SK-N-SH (cell line): ENCODE results near the gene CIROP. TPM values are rescaled to one million over a fixed set of nuclear protein-coding genes. Genes with fewer than 3 reads are reported as not detected.

ENCODE experiments used
- CTCF ChIA-PET: fragments of 300-600, 350-600 bp; formaldehyde crosslinking; extraction: SDS; loops from one replicate; lab custom pipeline; 2021; lab: Yijun Ruan, JAX
- POLR2A ChIA-PET: fragments of 350-600 bp; sonication (Branson Sonifier 250); formaldehyde crosslinking; extraction: SDS; loops from one replicate; lab custom pipeline; 2020; ENCODE audit warnings: antibody characterized with exemption, inconsistent platforms; lab: Yijun Ruan, JAX
- DNase-seq: peaks from one replicate; pipeline ENCODE4 v3.0.0; 2012
- H2AFZ ChIP-seq: fragments of 200-600 bp; sonication (generic); 2 replicates; pipeline ENCODE4 v1.8.1; 2016; ENCODE audit warnings: antibody characterized with exemption, mild to moderate bottlenecking, low read depth
- H3F3A ChIP-seq: fragments of 200-600 bp; sonication (generic); replicated peaks from 2 replicates; pipeline ENCODE3; 2016; ENCODE audit warnings: antibody characterized with exemption, mild to moderate bottlenecking; ENCODE audit not compliant: insufficient read depth
- H3K27ac ChIP-seq, 2 experiments: fragments of 200-500 bp in 1 of 2; fragments of 200-600 bp in 1 of 2; sonication (Bioruptor generic) in 1 of 2; sonication (generic), shearing (Covaris generic) in 1 of 2; 2 replicates each; pipeline versions ENCODE4 v1.5.1 to v1.6.1; 2014 to 2016; ENCODE audit warnings: low read depth in 2 of 2, inconsistent platforms in 1 of 2, low read length in 1 of 2, mild to moderate bottlenecking in 1 of 2, mixed read lengths in 1 of 2
- H3K27me3 ChIP-seq: fragments of 200-600 bp; sonication (generic), shearing (Covaris generic); 2 replicates; pipeline ENCODE4 v1.6.1; 2016; ENCODE audit warnings: mixed run types; ENCODE audit not compliant: insufficient read depth
- H3K36me3 ChIP-seq, 2 experiments: fragments of 200-500 bp in 1 of 2; fragments of 200-600 bp in 1 of 2; sonication (Bioruptor generic) in 1 of 2; sonication (generic) in 1 of 2; replicated peaks in 1 of 2; 2 replicates each; pipeline versions ENCODE3 to v1.5.1; 2014 to 2016; ENCODE audit warnings: low read length in 1 of 2, mild to moderate bottlenecking in 1 of 2; ENCODE audit not compliant: insufficient read depth in 2 of 2, control insufficient read depth in 1 of 2
- H3K4me1 ChIP-seq, 2 experiments: fragments of 200-500 bp in 1 of 2; fragments of 200-600 bp in 1 of 2; sonication (Bioruptor generic) in 1 of 2; sonication (generic), shearing (Covaris generic) in 1 of 2; 2 replicates each; pipeline versions ENCODE4 v1.5.1 to v1.6.1; 2014 to 2016; ENCODE audit warnings: low read depth in 1 of 2, low read length in 1 of 2, mixed run types in 1 of 2; ENCODE audit not compliant: insufficient read depth in 2 of 2, control insufficient read depth in 1 of 2
- H3K4me2 ChIP-seq: fragments of 200-600 bp; sonication (generic), shearing (Covaris generic); 2 replicates; pipeline ENCODE4 v1.6.1; 2017; ENCODE audit warnings: mixed run types
- H3K4me3 ChIP-seq, 2 experiments: fragments of 200-500 bp in 1 of 2; fragments of 200-600 bp in 1 of 2; sonication (Bioruptor generic) in 1 of 2; sonication (generic), shearing (Covaris generic) in 1 of 2; 2 replicates each; pipeline versions ENCODE4 v1.5.1 to v1.8.1; 2014 to 2016; ENCODE audit warnings: low read depth in 2 of 2, inconsistent platforms in 1 of 2, low read length in 1 of 2, mild to moderate bottlenecking in 1 of 2, mixed read lengths in 1 of 2, moderate library complexity in 1 of 2
- H3K79me2 ChIP-seq: fragments of 200-600 bp; sonication (generic); 2 replicates; pipeline ENCODE4 v1.8.1; 2017; ENCODE audit warnings: mild to moderate bottlenecking; ENCODE audit not compliant: insufficient read depth
- H3K9ac ChIP-seq: fragments of 200-600 bp; sonication (generic); 2 replicates; pipeline ENCODE4 v1.6.1; 2017; ENCODE audit warnings: mixed run types
- H3K9me2 ChIP-seq: fragments of 200-600 bp; sonication (generic); 2 replicates; pipeline ENCODE4 v1.6.1; 2017; ENCODE audit warnings: mixed run types
- H3K9me3 ChIP-seq: fragments of 200-600 bp; sonication (generic); 2 replicates; pipeline ENCODE4 v1.6.1; 2017; ENCODE audit warnings: mixed run types, mild to moderate bottlenecking, moderate library complexity
- H4K20me1 ChIP-seq: fragments of 200-600 bp; sonication (generic); 2 replicates; pipeline ENCODE4 v1.6.1; 2017; ENCODE audit warnings: mild to moderate bottlenecking, mixed run types; ENCODE audit not compliant: insufficient read depth
- CTCF ChIP-seq: fragments of 200-600 bp; sonication (generic); IDR thresholded peaks from 2 replicates; pipeline ENCODE4 v1.6.1; 2017; ENCODE audit warnings: antibody characterized with exemption, mild to moderate bottlenecking, moderate library complexity
- EZH2phosphoT487 ChIP-seq: fragments of 200-600 bp; sonication (generic); IDR thresholded peaks from 2 replicates; pipeline ENCODE4 v1.6.1; 2017; ENCODE audit warnings: low read depth, mixed run types, mild to moderate bottlenecking, antibody characterized with exemption, moderate library complexity, borderline replicate concordance
- FOXJ3 ChIP-seq: sonication (generic); formaldehyde crosslinking; IDR thresholded peaks from 2 replicates; pipeline ENCODE4 v1.5.1; 2020; ENCODE audit warnings: mild to moderate bottlenecking, missing genetic modification reagents
- MXI1 ChIP-seq: IDR thresholded peaks from 2 replicates; pipeline ENCODE4 v1.6.1; 2012; ENCODE audit warnings: mild to moderate bottlenecking, low read depth, low read length, improper control_type of control experiment
- POLR2AphosphoS5 ChIP-seq: IDR thresholded peaks from 2 replicates; pipeline ENCODE4 v1.6.1; 2012; ENCODE audit warnings: low read depth, low read length
- SMC3 ChIP-seq: IDR thresholded peaks from 2 replicates; pipeline ENCODE4 v1.6.1; 2012; ENCODE audit warnings: low read depth, low read length, improper control_type of control experiment
- TEAD4 ChIP-seq: IDR thresholded peaks from 2 replicates; pipeline ENCODE4 v1.4.0; 2012; ENCODE audit warnings: mild to moderate bottlenecking, borderline replicate concordance; ENCODE audit not compliant: insufficient read depth
- WGBS: methylation state at CpG from one replicate; pipeline ENCODE4 v1.1.6; 2017; ENCODE audit warnings: low lambda C conversion rate; 5-methylcytosine and 5-hydroxymethylcytosine counted together
- polyA plus RNA-seq, 3 experiments: library from polyadenylated mRNA; depleted of rRNA; stranded (reverse); fragments of >200 nt; gene quantifications; 2 replicates each; pipeline ENCODE4 v1.2.3, GENCODE V29; 2012
- TF ChIP-seq, protein P1 (sequence below): fragments of 150-350 bp; IDR thresholded peaks from 2 replicates; pipeline ENCODE4 v1.6.1; 2017; ENCODE audit warnings: antibody characterized with exemption, low read length, low read depth, borderline replicate concordance
- TF ChIP-seq, protein P2 (sequence below): IDR thresholded peaks from 2 replicates; pipeline ENCODE4 v1.4.0; 2012; ENCODE audit warnings: low read depth
- TF ChIP-seq, protein P3 (sequence below): IDR thresholded peaks from 2 replicates; pipeline ENCODE4 v1.6.1; 2012; ENCODE audit warnings: mild to moderate bottlenecking, low read depth, low read length, moderate library complexity

CIROP gene
- polyA plus RNA-seq, 1 of the 3 experiments (the other 2 are of a cell fraction): not detected

DNA sequence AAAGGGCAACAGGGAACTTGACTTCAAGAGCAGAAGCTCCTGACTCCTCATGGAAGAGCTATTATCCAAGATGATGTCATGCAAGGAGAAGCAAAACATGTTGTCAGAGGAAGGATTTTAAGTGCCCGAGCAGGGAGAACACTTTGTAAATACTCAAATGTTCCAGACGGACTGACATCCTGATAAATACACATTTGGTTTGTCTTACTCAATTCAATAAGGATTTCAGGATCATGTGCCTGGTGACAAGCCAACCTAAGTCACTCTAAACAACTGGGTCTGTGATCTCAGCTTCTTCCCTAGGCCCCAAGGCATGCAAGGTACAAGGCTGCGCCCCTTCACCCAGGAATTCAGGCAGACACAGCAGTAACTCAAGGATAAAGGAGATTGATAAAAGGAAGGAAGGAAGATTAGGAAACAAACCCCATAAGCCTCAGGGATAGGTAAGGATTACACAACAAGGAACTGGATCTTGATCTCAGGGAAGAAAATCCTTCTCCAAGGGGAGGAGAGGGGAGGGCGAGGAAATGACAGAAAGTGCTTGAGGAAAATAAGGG is 41.1 kb upstream of the CIROP start:
- Histone ChIP-seq H3K79me2 (no peaks in the 10 kb centered on the region), H3K27me3 (peaks cover 7% of the 10 kb centered on the region; the same call in 1 of the 2 replicates)
- TF ChIP-seq CTCF: no peak
- TF ChIP-seq TEAD4: no peak
- TF ChIP-seq, protein P1, sequence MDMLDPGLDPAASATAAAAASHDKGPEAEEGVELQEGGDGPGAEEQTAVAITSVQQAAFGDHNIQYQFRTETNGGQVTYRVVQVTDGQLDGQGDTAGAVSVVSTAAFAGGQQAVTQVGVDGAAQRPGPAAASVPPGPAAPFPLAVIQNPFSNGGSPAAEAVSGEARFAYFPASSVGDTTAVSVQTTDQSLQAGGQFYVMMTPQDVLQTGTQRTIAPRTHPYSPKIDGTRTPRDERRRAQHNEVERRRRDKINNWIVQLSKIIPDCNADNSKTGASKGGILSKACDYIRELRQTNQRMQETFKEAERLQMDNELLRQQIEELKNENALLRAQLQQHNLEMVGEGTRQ: no peak
- TF ChIP-seq POLR2AphosphoS5: no peak
- TF ChIP-seq, all 33 proteins: peak for 0
- H3K4me1 ChIP-seq: no peaks in the 10 kb centered on the region; a peak in 1 of 4 replicates
- H2AFZ ChIP-seq: no peak overlapping the region
- no peaks in the 10 kb centered on the region for H3K36me3 ChIP-seq
- no peaks in the 10 kb centered on the region for H4K20me1 ChIP-seq
- no peaks in the 10 kb centered on the region for H3K9me3 ChIP-seq
- H3F3A ChIP-seq: no peaks in the 10 kb centered on the region
- no peaks in the 10 kb centered on the region for H3K9me2 ChIP-seq
- POLR2A ChIA-PET: no interaction called here
- H3K9ac ChIP-seq: no peak overlapping the region
- no peak overlapping the region for H3K27ac ChIP-seq
- 50% methylated on average over 4 of the region's 4 CpGs for WGBS
- CTCF ChIA-PET: interaction anchor here (1.4 kb wide), 1 partner anchor 10 kb away, joined by 3 read pairs; no protein-coding TSS in a partner anchor
- no peak overlapping the region for H3K4me2 ChIP-seq
- no peak overlapping the region for H3K4me3 ChIP-seq
- DNase-seq: no peak

DNA sequence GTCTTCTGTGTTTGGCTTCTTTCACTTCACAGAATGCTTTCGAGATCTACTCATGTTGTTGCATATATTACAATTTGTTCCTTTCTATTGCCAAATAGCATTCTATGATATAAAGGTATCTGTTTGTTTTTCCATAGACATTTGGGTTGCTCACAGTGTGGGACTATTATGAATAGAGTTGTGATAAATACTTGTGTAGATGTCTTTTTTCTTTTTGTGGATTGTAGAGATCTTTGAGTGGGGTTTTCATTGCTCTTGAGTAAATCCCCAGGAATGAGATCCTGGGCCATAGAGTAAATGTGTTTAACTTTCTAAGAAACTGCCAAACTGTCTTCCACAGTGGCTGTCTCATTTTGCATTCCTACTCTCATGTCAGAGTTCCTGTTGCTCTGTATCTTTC is 39.1 kb upstream of the CIROP start:
- WGBS: 35% methylated on average over 1 of the region's 1 CpG
- POLR2A ChIA-PET: no interaction called here
- no peak overlapping the region for H3K4me2 ChIP-seq

More for the DNA sequence above, 39.1 kb upstream of the CIROP start:
- H3K9me3 ChIP-seq: no peaks in the 10 kb centered on the region
- H3K79me2 ChIP-seq: no peaks in the 10 kb centered on the region
- H3K4me1 ChIP-seq: no peaks in the 10 kb centered on the region; a peak in 1 of 4 replicates
- no peaks in the 10 kb centered on the region for H3K9me2 ChIP-seq
- no peak overlapping the region for H2AFZ ChIP-seq
- no peaks in the 10 kb centered on the region for H3F3A ChIP-seq
- no peak for TF ChIP-seq POLR2AphosphoS5
- TF ChIP-seq SMC3: no peak
- TF ChIP-seq MXI1: no peak
- TF ChIP-seq, protein P2, sequence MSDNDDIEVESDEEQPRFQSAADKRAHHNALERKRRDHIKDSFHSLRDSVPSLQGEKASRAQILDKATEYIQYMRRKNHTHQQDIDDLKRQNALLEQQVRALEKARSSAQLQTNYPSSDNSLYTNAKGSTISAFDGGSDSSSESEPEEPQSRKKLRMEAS: no peak
- TF ChIP-seq, protein P1: no peak
- no peak for TF ChIP-seq EZH2phosphoT487
- no peak for TF ChIP-seq FOXJ3 (CRISPR knock-in tag)
- TF ChIP-seq, protein P3, sequence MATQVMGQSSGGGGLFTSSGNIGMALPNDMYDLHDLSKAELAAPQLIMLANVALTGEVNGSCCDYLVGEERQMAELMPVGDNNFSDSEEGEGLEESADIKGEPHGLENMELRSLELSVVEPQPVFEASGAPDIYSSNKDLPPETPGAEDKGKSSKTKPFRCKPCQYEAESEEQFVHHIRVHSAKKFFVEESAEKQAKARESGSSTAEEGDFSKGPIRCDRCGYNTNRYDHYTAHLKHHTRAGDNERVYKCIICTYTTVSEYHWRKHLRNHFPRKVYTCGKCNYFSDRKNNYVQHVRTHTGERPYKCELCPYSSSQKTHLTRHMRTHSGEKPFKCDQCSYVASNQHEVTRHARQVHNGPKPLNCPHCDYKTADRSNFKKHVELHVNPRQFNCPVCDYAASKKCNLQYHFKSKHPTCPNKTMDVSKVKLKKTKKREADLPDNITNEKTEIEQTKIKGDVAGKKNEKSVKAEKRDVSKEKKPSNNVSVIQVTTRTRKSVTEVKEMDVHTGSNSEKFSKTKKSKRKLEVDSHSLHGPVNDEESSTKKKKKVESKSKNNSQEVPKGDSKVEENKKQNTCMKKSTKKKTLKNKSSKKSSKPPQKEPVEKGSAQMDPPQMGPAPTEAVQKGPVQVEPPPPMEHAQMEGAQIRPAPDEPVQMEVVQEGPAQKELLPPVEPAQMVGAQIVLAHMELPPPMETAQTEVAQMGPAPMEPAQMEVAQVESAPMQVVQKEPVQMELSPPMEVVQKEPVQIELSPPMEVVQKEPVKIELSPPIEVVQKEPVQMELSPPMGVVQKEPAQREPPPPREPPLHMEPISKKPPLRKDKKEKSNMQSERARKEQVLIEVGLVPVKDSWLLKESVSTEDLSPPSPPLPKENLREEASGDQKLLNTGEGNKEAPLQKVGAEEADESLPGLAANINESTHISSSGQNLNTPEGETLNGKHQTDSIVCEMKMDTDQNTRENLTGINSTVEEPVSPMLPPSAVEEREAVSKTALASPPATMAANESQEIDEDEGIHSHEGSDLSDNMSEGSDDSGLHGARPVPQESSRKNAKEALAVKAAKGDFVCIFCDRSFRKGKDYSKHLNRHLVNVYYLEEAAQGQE: no peak
- TF ChIP-seq, all 33 proteins: peak for 0
- DNase-seq: no peak
- Histone ChIP-seq H3K36me3 (no peaks in the 10 kb centered on the region), H3K4me3 (no peak overlapping the region), H4K20me1 (no peaks in the 10 kb centered on the region), H3K27ac (no peak overlapping the region), H3K9ac (no peak overlapping the region), H3K27me3 (no peaks in the 10 kb centered on the region; the same call in 1 of the 2 replicates)
- CTCF ChIA-PET: interaction anchor here (3.2 kb wide), 1 partner anchor 23 kb away, joined by 28 read pairs; no protein-coding TSS in a partner anchor
